HepG2 (cell line): ENCODE results near the gene AGER. TPM values are rescaled to one million over a fixed set of nuclear protein-coding genes. Genes with fewer than 3 reads are reported as not detected.

Experiments
- ARID2 ChIP-seq: sonication (generic); formaldehyde crosslinking; IDR thresholded peaks from 2 replicates; pipeline ENCODE4 v1.8.1; 2022; ENCODE audit warnings: mild to moderate bottlenecking, missing genetic modification reagents, borderline replicate concordance
- ATRX ChIP-seq: sonication (generic); formaldehyde crosslinking; IDR thresholded peaks from 2 replicates; pipeline ENCODE4 v1.4.0; 2020; ENCODE audit warnings: missing genetic modification reagents, borderline replicate concordance
- CBX5 ChIP-seq: sonication (generic); formaldehyde crosslinking; IDR thresholded peaks from 2 replicates; pipeline ENCODE4 v1.4.0; 2020; ENCODE audit warnings: missing genetic modification reagents, borderline replicate concordance
- DMAP1 ChIP-seq: IDR thresholded peaks from 2 replicates; pipeline ENCODE4 v1.6.1; 2016
- EZH2 ChIP-seq: conservative IDR thresholded peaks from 2 replicates; pipeline ENCODE4 v1.6.1; 2012; ENCODE audit warnings: mild to moderate bottlenecking, low read depth, low read length, moderate library complexity
- HCFC1 ChIP-seq: fragments of 150-350 bp; IDR thresholded peaks from 2 replicates; pipeline ENCODE4 v1.6.1; 2014; ENCODE audit warnings: low read depth, low read length
- HOXA3 ChIP-seq: sonication (generic); formaldehyde crosslinking; IDR thresholded peaks from 2 replicates; pipeline ENCODE4 v1.5.0; 2020; ENCODE audit warnings: missing genetic modification reagents
- KDM3A ChIP-seq: IDR thresholded peaks from 2 replicates; pipeline ENCODE4 v1.6.1; 2018; ENCODE audit warnings: low read depth, missing compliant biosample characterization
- MAZ ChIP-seq, 2 experiments: sonication (generic) in 1 of 2; formaldehyde crosslinking in 1 of 2; IDR thresholded peaks; 2 replicates each; pipeline versions ENCODE4 v1.5.0 to v1.6.1; 2012 to 2020; ENCODE audit warnings: low read depth in 2 of 2, mild to moderate bottlenecking in 2 of 2, borderline replicate concordance in 1 of 2, improper control_type of control experiment in 1 of 2, low read length in 1 of 2, missing genetic modification reagents in 1 of 2, moderate library complexity in 1 of 2
- MED1 ChIP-seq: sonication (generic); formaldehyde crosslinking; IDR thresholded peaks from 2 replicates; pipeline ENCODE4 v1.4.0; 2020; ENCODE audit warnings: missing genetic modification reagents
- NRL ChIP-seq: sonication (generic); formaldehyde crosslinking; IDR thresholded peaks from 2 replicates; pipeline ENCODE4 v1.5.0; 2020; ENCODE audit warnings: missing genetic modification reagents, mild to moderate bottlenecking, moderate library complexity, borderline replicate concordance
- SAP130 ChIP-seq: IDR thresholded peaks from 2 replicates; pipeline ENCODE4 v1.6.1; 2016; ENCODE audit warnings: low read depth
- THYN1 ChIP-seq: sonication (generic); formaldehyde crosslinking; IDR thresholded peaks from 2 replicates; pipeline ENCODE4 v1.8.1; 2023; ENCODE audit warnings: low read depth, mild to moderate bottlenecking, moderate library complexity, missing genetic modification reagents, borderline replicate concordance
- ZC3H4 ChIP-seq: sonication (generic); formaldehyde crosslinking; IDR thresholded peaks from 2 replicates; pipeline ENCODE4 v1.4.0; 2020; ENCODE audit warnings: missing genetic modification reagents, borderline replicate concordance
- ZNF331 ChIP-seq: sonication (generic); formaldehyde crosslinking; IDR thresholded peaks from 2 replicates; pipeline ENCODE4 v1.4.0; 2020; ENCODE audit warnings: missing genetic modification reagents
- polyA plus RNA-seq, 8 experiments: library from polyadenylated mRNA; depleted of rRNA in 3 of 8; stranded (reverse) in 7 of 8; unstranded in 1 of 8; fragments of >200 nt; fragmentation: Illumina TruSeq in 4 of 8; extraction: Trizol in 4 of 8; gene quantifications; 2 replicates each; pipeline versions ENCODE4 v1.2.1 to v1.2.3, GENCODE V29; 2011 to 2016; ENCODE audit warnings: low read depth in 4 of 8, missing spikeins in 1 of 8, mixed read lengths in 1 of 8; ENCODE audit not compliant: insufficient read depth in 1 of 8
- total RNA-seq, 5 experiments: library from RNA; depleted of rRNA; stranded (reverse); fragments of >200 nt; fragmentation: Illumina TruSeq; extraction: Trizol; gene quantifications; 2 replicates each; pipeline ENCODE4 v1.2.3, GENCODE V29; 2016; ENCODE audit warnings: low read depth in 1 of 5
- TF ChIP-seq, protein P1 (sequence below): sonication (generic); formaldehyde crosslinking; IDR thresholded peaks from one replicate; pipeline ENCODE4 v1.5.1; 2020; ENCODE audit warnings: mild to moderate bottlenecking, missing genetic modification reagents; ENCODE audit errors: not compliant biosample characterization
- TF ChIP-seq, protein P2 (sequence below): sonication (generic); formaldehyde crosslinking; IDR thresholded peaks from 2 replicates; pipeline ENCODE4 v1.9.0; 2021; ENCODE audit warnings: missing genetic modification reagents, borderline replicate concordance
- TF ChIP-seq, protein P3 (sequence below): sonication (generic); formaldehyde crosslinking; IDR thresholded peaks from 2 replicates; pipeline ENCODE4 v1.4.0; 2020; ENCODE audit warnings: missing genetic modification reagents

AGER gene
- total and polyA plus RNA-seq, 2 of the 13 experiments (the other 11 are each of a cell fraction or from before 2014, with no cell fraction given), result 1.9 to 5.1 TPM

DNA sequence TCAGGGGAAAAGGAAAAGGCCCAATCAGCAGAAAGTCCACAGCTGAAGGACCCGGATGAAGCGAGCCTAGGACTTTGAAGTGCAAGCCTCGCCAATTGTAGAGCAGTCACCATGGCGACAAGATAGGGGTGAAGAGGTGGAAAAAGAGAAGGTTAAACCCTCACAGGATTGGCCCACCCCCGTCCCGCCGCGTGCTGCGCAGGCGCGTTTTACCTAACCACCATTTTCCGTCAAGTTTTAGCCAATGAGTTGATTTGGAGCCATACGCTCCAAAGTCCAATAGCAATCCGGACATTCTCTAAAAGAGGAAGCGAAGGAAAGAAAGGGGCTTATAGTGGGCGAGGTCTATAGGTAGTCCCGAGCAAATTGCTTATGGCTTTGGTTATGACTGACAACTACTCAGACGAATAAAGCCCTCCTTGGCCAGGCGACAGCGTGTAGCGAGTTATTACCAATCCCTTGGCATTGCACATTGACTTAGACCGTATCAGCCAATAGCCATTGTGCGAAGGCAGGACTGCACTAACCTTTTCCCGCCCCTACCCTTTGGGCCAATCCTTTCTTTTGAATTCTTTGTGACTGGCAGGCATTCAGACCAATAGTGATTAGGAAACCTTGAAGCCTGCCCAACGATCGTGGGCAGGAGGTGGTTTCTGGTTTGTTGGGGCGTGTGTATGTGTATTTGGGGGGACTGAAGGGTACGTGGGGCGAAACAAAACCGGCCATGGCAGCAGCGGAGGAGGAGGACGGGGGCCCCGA lies 6.1 kb downstream of the AGER start, which contains the start of gene RNF5 (continued):
- TF ChIP-seq, protein P1, sequence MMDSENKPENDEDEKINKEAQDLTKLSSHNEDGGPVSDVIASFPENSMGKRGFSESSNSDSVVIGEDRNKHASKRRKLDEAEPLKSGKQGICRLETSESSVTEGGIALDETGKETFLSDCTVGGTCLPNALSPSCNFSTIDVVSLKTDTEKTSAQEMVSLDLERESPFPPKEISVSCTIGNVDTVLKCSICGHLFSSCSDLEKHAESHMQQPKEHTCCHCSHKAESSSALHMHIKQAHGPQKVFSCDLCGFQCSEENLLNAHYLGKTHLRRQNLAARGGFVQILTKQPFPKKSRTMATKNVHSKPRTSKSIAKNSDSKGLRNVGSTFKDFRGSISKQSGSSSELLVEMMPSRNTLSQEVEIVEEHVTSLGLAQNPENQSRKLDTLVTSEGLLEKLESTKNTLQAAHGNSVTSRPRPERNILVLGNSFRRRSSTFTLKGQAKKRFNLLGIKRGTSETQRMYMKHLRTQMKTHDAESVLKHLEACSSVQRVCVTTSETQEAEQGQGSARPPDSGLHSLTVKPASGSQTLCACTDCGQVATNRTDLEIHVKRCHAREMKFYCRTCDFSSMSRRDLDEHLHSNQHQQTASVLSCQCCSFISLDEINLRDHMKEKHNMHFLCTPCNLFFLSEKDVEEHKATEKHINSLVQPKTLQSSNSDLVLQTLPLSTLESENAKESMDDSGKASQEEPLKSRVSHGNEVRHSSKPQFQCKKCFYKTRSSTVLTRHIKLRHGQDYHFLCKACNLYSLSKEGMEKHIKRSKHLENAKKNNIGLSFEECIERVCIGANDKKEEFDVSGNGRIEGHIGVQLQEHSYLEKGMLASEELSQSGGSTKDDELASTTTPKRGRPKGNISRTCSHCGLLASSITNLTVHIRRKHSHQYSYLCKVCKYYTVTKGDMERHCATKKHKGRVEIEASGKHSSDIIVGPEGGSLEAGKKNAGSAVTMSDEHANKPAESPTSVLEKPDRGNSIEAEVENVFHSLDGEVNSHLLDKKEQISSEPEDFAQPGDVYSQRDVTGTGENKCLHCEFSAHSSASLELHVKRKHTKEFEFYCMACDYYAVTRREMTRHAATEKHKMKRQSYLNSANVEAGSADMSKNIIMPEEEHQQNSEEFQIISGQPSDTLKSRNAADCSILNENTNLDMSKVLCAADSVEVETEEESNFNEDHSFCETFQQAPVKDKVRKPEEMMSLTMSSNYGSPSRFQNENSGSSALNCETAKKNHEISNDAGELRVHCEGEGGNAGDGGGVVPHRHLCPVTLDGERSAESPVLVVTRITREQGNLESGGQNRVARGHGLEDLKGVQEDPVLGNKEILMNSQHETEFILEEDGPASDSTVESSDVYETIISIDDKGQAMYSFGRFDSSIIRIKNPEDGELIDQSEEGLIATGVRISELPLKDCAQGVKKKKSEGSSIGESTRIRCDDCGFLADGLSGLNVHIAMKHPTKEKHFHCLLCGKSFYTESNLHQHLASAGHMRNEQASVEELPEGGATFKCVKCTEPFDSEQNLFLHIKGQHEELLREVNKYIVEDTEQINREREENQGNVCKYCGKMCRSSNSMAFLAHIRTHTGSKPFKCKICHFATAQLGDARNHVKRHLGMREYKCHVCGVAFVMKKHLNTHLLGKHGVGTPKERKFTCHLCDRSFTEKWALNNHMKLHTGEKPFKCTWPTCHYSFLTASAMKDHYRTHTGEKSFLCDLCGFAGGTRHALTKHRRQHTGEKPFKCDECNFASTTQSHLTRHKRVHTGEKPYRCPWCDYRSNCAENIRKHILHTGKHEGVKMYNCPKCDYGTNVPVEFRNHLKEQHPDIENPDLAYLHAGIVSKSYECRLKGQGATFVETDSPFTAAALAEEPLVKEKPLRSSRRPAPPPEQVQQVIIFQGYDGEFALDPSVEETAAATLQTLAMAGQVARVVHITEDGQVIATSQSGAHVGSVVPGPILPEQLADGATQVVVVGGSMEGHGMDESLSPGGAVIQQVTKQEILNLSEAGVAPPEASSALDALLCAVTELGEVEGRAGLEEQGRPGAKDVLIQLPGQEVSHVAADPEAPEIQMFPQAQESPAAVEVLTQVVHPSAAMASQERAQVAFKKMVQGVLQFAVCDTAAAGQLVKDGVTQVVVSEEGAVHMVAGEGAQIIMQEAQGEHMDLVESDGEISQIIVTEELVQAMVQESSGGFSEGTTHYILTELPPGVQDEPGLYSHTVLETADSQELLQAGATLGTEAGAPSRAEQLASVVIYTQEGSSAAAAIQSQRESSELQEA (CRISPR knock-in tag), result no peak
- TF ChIP-seq MAZ (IDR thresholded peaks at IDR 0.05; ENCODE audit: borderline replicate concordance, low read depth, low read length), result no peak
- TF ChIP-seq MAZ (CRISPR knock-in tag; IDR thresholded peaks at IDR 0.05; ENCODE audit: low read depth), result peak; percentile 81
- no peak for TF ChIP-seq EZH2
- no peak for TF ChIP-seq CBX5
- no peak; the same call in 1 of the 2 replicates for TF ChIP-seq DMAP1 (CRISPR knock-in tag)
- TF ChIP-seq HCFC1, result peak; percentile 25; the same call in 1 of the 2 replicates
- TF ChIP-seq, protein P2, sequence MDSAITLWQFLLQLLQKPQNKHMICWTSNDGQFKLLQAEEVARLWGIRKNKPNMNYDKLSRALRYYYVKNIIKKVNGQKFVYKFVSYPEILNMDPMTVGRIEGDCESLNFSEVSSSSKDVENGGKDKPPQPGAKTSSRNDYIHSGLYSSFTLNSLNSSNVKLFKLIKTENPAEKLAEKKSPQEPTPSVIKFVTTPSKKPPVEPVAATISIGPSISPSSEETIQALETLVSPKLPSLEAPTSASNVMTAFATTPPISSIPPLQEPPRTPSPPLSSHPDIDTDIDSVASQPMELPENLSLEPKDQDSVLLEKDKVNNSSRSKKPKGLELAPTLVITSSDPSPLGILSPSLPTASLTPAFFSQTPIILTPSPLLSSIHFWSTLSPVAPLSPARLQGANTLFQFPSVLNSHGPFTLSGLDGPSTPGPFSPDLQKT (CRISPR knock-in tag), result no peak
- TF ChIP-seq HOXA3 (CRISPR knock-in tag), result peak; percentile 50
- TF ChIP-seq MED1 (CRISPR knock-in tag), result no peak
- TF ChIP-seq ZC3H4 (CRISPR knock-in tag), result no peak
- peak; percentile 63 for TF ChIP-seq SAP130
- no peak for TF ChIP-seq THYN1
- TF ChIP-seq KDM3A (CRISPR knock-in tag), result peak; percentile 50; the same call in 1 of the 2 replicates
- TF ChIP-seq NRL (CRISPR knock-in tag), result no peak
- TF ChIP-seq ARID2 (CRISPR knock-in tag), result no peak
- no peak for TF ChIP-seq ATRX
- TF ChIP-seq ZNF331 (CRISPR knock-in tag), result no peak
- TF ChIP-seq, protein P3, sequence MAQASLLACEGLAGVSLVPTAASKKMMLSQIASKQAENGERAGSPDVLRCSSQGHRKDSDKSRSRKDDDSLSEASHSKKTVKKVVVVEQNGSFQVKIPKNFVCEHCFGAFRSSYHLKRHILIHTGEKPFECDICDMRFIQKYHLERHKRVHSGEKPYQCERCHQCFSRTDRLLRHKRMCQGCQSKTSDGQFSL (CRISPR knock-in tag), result no peak
